Cardiac muscle cell (in vitro differentiated cells and primary cell): ENCODE data around the gene BET1. TPM values are rescaled to one million over a fixed set of nuclear protein-coding genes. Genes with fewer than 3 reads are reported as not detected.

Experiments used
- DNase-seq, 2 donors: peaks; one replicate each; pipeline versions ENCODE4 v3.0.0 to v3.0.0-alpha.2; 2010 to 2017; ENCODE audit warnings: low read depth in 1 of 2, low spot score in 1 of 2
- H3K27ac ChIP-seq: fragments of 200-600 bp; sonication (generic); 2 replicates; pipeline ENCODE4 v1.5.1; 2016
- H3K27me3 ChIP-seq: fragments of 200-600 bp; sonication (generic); 2 replicates; pipeline ENCODE4 v1.6.0; 2016; ENCODE audit warnings: control low read depth
- H3K36me3 ChIP-seq: fragments of 200-600 bp; sonication (generic); 2 replicates; pipeline ENCODE4 v1.5.1; 2016; ENCODE audit warnings: control low read depth
- H3K4me1 ChIP-seq: fragments of 200-600 bp; sonication (generic); 2 replicates; pipeline ENCODE4 v1.8.1; 2017; ENCODE audit warnings: low read depth, mild to moderate bottlenecking, mixed run types
- H3K4me3 ChIP-seq: fragments of 200-600 bp; sonication (generic); 2 replicates; pipeline ENCODE4 v1.5.1; 2016; ENCODE audit warnings: mild to moderate bottlenecking
- H3K9me3 ChIP-seq: fragments of 200-600 bp; sonication (generic); 2 replicates; pipeline ENCODE4 v1.5.1; 2017; ENCODE audit warnings: low read depth, mild to moderate bottlenecking, control low read depth
- polyA plus RNA-seq: library from polyadenylated mRNA; unstranded; fragments of >200 nt; fragmentation: Nextera tagmentation; extraction: Ambion mirVana; gene quantifications from 2 replicates; pipeline ENCODE4 v1.2.1, GENCODE V29; 2016
- total RNA-seq: library from RNA; depleted of rRNA; stranded (reverse); fragments of >200 nt; gene quantifications from 2 replicates; pipeline ENCODE4 v1.2.3, GENCODE V29; 2016
- TF ChIP-seq, protein P1 (sequence below): IDR thresholded peaks from 2 replicates; pipeline ENCODE4 v1.5.1; 2012; ENCODE audit warnings: low read depth, mild to moderate bottlenecking, low read length

Gene BET1
- total and polyA plus RNA-seq, 2 experiments from 2014 or later, result 20.8 to 43.1 TPM

GRCh38 chr7:93958651-93959050, 45.5 kb downstream of the BET1 start:
- no peaks in the 10 kb centered on the region for H3K27me3 ChIP-seq

GRCh38 chr7:93958216-93958615, 45.9 kb downstream of the BET1 start:
- DNase-seq, result no peak
- H3K4me3 ChIP-seq, result no peak overlapping the region
- H3K27me3 ChIP-seq, result no peaks in the 10 kb centered on the region
- no peaks in the 10 kb centered on the region for H3K9me3 ChIP-seq
- H3K4me1 ChIP-seq, result no peaks in the 10 kb centered on the region
- H3K36me3 ChIP-seq, result no peaks in the 10 kb centered on the region
- TF ChIP-seq, protein P1, sequence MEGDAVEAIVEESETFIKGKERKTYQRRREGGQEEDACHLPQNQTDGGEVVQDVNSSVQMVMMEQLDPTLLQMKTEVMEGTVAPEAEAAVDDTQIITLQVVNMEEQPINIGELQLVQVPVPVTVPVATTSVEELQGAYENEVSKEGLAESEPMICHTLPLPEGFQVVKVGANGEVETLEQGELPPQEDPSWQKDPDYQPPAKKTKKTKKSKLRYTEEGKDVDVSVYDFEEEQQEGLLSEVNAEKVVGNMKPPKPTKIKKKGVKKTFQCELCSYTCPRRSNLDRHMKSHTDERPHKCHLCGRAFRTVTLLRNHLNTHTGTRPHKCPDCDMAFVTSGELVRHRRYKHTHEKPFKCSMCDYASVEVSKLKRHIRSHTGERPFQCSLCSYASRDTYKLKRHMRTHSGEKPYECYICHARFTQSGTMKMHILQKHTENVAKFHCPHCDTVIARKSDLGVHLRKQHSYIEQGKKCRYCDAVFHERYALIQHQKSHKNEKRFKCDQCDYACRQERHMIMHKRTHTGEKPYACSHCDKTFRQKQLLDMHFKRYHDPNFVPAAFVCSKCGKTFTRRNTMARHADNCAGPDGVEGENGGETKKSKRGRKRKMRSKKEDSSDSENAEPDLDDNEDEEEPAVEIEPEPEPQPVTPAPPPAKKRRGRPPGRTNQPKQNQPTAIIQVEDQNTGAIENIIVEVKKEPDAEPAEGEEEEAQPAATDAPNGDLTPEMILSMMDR, result no peak
- H3K27ac ChIP-seq, result no peak overlapping the region

More at GRCh38 chr7:93958651-93959050, 45.5 kb downstream of the BET1 start:
- Histone ChIP-seq H3K9me3 (no peaks in the 10 kb centered on the region), H3K4me3 (no peak overlapping the region), H3K4me1 (no peaks in the 10 kb centered on the region), H3K36me3 (no peaks in the 10 kb centered on the region), H3K27ac (no peak overlapping the region)
- no peak for DNase-seq
- TF ChIP-seq, protein P1, result no peak

DNA sequence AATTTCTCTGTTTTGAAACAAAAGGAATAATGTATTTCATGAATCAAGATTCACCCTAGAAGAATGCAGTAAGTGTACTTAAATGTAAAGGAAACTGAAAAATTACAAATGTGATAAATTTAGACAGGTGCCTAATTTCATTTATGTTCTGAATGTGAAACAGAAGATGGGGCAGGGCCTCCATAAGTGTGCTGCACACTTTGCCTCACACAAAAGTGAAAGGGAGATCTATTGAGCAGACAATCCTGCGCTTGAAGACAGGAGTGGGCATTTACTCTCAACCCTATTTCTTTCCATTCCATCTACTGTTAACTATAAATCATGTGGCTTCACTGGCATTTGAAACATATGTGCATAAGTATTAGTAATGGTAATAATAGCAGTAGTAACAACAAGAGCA, 46.4 kb downstream of the BET1 start:
- TF ChIP-seq, protein P1, result no peak

DNA sequence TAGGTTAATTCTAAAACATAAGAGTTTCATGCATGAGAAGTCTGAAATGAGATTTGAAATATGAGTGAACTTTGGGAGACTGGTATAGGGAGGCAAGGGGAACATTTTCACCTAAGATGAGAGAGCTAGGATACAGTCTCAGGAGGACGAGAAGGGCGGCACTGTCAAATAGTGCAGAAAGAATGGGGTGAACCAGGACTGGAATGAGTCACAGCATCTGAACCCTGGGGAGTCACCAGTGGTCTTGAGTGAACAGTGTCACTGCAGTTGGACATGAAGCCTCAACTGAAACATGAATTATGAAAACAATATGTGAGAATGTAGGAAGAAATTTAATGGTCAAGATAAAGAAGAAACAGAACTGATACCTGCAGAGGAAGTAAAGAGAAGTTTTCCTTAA, 48.9 kb downstream of the BET1 start:
- Histone ChIP-seq H3K9me3 (no peaks in the 10 kb centered on the region), H3K36me3 (no peaks in the 10 kb centered on the region), H3K27me3 (no peaks in the 10 kb centered on the region), H3K4me3 (no peak overlapping the region), H3K27ac (no peak overlapping the region), H3K4me1 (no peaks in the 10 kb centered on the region)
- TF ChIP-seq, protein P1, result no peak
- DNase-seq, result no peak

More for the DNA sequence above, 46.4 kb downstream of the BET1 start:
- Histone ChIP-seq H3K9me3 (no peaks in the 10 kb centered on the region), H3K27me3 (no peaks in the 10 kb centered on the region), H3K4me1 (no peaks in the 10 kb centered on the region), H3K4me3 (no peak overlapping the region), H3K27ac (no peak overlapping the region), H3K36me3 (no peaks in the 10 kb centered on the region)
- DNase-seq, result no peak

GRCh38 chr7:93949423-93949822, 54.7 kb downstream of the BET1 start:
- no peaks in the 10 kb centered on the region for H3K9me3 ChIP-seq
- no peaks in the 10 kb centered on the region for H3K36me3 ChIP-seq
- H3K4me3 ChIP-seq, result no peak overlapping the region
- H3K27me3 ChIP-seq, result no peaks in the 10 kb centered on the region
- H3K4me1 ChIP-seq, result peaks cover 24% of the 10 kb centered on the region
- H3K27ac ChIP-seq, result no peak overlapping the region
- TF ChIP-seq, protein P1, result no peak
- peak in 1 of 2 donors; percentile 78 for DNase-seq

DNA sequence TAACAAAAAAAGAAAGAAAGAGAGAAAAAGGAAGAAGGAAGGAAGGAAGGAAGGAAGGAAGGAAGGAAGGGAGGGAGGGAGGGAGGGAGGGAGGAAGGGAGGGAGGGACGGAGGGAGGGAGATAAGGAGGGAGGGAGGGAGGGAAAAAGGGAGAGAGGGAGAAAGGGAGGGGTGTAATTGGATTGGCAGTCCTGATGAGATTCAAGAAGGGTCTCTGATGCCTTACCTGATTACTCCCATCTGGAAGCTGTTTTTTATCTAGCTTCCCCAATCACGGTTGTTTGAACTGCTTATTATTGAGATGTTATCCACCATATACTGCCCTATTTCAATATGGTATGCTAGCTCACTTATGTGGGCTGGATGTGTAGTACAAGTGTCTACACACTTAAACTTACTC, 55.3 kb downstream of the BET1 start:
- no peak for DNase-seq
- Histone ChIP-seq H3K27me3 (no peaks in the 10 kb centered on the region), H3K36me3 (no peaks in the 10 kb centered on the region), H3K4me1 (peaks cover 30% of the 10 kb centered on the region), H3K27ac (no peak overlapping the region), H3K4me3 (no peak overlapping the region), H3K9me3 (no peaks in the 10 kb centered on the region)
- TF ChIP-seq, protein P1, result no peak
